ELF-1 (cell line): ENCODE measurements around the gene PAQR4.

Experiments
- DNase-seq: peaks from one replicate; pipeline ENCODE4 v3.0.0-alpha.2; 2016; ENCODE audit warnings: low read depth, low spot score

PAQR4 gene

DNA sequence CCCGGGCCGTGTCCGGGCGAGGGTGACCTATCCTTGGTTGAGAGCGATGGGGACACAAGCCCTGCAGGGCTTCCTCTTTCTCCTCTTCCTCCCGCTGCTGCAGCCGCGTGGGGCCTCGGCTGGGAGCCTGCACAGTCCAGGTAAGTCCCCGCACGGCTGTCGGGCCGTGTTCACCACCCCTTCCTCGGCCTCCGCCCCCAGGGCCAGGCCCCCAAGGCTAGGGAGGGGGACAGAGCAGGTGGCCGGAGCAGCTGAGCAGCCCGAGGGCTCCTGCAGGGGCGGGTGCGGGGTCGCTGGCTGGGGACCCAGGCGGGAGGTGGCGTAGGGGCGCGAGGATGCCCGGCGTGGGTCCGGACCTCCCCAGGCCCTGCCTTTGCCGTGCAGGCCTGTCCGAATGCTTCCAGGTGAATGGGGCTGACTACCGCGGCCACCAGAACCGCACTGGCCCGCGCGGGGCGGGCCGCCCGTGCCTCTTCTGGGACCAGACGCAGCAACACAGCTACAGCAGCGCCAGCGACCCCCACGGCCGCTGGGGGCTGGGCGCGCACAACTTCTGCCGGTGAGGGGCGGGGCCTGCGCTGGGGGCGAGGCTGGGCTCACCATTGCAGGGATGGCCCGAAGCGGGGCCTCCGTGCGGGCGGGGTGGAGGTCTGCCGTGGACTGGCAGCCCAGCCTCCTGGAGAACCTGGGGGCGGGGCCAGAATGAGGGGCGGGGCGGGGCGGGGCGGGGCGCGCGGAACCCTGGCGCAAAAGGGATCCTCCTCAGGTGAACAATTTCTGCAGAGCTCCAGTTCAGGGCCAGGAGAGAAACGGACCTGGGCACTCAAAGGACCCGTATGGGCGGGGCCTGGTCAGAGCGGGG lies 4.4 kb upstream of the PAQR4 start:
- DNase-seq: peak; percentile 94

DNA sequence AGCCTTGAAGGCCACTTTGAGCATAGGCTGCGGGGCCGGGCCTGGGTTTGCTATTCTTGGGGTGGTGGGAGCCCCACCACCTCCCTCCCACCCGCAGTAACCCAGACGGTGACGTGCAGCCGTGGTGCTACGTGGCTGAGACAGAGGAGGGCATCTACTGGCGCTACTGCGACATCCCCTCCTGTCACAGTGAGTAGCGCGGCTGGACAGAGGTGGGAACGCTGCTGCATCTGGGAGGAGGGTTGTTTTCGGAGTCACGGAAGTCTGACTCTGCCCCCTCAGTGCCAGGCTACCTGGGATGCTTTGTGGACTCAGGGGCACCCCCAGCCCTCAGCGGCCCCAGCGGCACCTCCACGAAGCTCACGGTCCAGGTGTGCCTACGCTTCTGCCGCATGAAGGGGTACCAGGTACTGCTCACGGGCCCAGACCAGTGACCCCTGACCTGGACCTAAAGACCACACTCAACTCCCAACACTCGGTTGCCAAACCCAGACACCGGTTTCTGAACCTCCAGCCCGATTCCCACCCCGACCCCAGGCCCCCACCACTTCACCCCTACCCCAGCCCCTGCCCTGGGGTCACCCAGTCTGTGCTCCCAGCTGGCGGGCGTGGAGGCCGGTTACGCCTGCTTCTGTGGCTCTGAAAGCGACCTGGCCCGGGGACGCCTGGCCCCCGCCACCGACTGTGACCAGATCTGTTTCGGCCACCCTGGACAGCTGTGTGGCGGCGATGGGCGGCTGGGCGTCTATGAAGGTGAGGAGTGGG lies 2.9 kb upstream of the PAQR4 start:
- DNase-seq: no peak

DNA sequence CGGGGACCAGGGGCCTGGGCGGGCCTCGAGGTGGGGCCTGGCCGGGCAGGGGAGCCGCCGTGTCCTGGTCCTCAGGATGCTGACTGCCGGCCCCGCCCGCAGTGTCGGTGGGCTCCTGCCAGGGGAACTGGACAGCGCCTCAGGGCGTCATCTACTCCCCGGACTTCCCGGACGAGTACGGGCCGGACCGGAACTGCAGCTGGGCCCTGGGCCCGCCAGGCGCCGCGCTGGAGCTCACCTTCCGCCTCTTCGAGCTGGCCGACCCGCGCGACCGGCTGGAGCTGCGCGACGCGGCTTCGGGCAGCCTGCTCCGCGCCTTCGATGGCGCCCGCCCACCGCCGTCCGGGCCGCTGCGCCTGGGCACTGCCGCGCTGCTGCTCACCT lies 2.3 kb upstream of the PAQR4 start:
- DNase-seq: no peak

DNA sequence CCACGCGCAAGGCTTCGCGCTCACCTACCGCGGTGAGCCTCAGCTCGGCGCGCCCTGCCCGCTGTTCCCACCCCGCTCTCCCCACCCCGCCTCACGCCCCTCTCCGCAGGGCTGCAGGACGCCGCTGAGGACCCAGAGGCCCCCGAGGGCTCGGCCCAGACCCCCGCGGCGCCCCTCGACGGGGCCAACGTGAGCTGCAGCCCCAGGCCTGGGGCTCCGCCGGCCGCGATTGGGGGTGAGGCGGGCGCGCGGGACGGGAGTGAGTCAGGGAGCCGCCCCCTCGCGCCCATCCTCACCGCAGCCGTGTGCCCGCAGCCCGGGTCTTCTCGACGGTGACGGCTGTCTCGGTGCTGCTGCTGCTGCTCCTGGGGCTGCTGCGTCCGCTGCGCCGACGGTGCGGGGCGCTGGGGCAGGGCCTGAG lies 1.9 kb upstream of the PAQR4 start:
- DNase-seq: no peak

DNA sequence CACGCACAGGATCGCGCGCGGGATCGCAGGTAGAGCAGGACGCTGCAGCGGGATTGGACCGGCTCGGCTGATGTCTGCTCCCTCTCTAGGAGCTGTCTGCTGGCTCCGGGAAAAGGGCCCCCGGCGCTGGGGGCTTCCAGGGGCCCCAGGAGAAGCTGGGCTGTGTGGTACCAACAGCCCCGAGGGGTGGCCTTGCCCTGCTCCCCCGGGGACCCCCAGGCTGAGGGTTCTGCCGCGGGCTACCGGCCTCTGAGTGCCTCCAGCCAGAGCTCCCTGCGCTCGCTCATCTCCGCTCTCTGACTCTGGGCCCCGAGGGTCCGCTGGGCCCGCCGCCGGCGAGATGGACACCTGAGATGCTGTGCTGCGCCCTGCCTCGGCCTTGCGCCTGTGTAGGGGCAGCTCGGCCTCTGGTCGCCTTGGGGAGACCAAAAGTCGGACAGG lies 1.4 kb upstream of the PAQR4 start:
- no peak for DNase-seq

DNA sequence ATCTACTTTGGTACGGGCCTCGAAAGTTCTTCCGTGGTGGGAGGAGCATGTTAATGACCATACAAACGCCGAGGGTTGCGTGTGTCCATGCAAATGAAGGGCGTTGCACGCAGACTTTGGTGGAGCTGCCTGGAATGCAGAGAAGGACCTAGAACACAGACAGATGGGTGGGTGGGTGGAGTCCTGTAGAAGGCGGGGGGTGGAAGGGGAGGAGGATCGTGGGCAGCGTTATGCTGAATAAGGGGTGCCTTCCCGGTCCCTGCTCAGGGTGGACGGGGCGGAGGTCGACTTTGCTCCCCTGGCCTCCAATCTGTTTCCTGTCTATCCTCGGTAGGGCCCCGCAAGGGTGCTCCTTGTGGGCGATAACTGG lies 795 bp upstream of the PAQR4 start:
- no peak for DNase-seq

DNA sequence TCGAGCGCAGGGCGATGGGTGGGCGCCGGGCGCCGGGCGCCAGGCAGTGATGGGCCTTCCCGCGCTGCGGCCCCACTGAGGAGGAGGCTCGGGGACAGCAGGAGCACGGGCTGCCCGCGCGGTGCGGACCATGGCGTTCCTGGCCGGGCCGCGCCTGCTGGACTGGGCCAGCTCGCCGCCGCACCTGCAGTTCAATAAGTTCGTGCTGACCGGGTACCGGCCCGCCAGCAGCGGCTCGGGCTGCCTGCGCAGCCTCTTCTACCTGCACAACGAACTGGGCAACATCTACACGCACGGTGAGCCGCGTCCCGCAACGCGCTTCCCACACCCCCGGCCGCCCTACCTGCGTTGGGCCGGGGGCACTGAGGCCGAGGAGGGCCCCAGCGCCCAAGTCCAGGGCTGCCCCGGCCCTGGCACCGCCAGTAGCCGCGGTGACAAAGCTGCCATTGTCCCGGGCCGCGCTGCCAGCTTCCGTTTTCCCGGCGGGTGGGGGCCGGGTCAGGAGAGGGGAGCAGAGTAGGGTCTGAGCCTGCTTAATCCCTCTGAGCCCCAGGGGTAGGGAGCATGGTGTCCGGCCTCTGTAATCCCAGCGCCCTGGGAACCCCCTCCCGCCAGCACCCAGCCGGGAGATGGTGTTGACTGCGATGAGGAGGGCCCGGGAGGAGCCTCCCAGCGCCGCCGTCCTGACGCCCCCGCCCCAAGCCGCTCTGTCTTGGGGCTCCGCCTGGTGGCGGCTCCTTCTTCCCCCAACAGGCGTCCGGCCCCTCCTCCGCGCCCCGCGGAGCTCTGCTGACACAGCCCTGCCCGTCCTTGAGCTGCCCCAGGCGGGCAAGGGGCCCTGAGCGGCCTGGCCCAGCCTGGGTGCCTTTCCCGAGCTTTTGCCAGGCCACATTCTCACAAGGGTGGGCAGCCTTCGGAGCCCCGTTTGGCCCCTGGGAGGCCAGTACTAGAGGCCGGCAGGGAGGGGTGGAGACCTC lies 685 bp downstream of the PAQR4 start:
- DNase-seq: peak; percentile 84

DNA sequence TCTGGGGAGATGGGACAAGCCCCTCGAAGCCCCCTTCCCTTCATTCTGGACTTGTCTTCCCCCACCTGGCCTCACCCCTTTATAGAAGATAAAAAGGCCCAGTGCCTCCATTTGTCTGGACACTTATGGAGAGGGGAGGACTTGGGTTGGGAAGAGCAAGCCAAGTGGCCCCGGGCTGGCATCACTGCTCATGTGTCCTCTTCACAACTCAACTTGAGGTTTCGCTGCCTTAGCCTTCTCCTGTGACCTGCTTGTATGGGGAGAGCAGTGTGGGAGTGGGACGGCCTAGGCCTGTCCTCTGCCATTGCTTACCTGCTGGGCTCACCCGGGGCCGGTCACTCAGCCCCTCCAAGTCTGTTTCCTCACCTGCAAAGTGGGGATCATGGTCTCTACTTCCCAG lies 1.4 kb downstream of the PAQR4 start:
- DNase-seq: no peak

DNA sequence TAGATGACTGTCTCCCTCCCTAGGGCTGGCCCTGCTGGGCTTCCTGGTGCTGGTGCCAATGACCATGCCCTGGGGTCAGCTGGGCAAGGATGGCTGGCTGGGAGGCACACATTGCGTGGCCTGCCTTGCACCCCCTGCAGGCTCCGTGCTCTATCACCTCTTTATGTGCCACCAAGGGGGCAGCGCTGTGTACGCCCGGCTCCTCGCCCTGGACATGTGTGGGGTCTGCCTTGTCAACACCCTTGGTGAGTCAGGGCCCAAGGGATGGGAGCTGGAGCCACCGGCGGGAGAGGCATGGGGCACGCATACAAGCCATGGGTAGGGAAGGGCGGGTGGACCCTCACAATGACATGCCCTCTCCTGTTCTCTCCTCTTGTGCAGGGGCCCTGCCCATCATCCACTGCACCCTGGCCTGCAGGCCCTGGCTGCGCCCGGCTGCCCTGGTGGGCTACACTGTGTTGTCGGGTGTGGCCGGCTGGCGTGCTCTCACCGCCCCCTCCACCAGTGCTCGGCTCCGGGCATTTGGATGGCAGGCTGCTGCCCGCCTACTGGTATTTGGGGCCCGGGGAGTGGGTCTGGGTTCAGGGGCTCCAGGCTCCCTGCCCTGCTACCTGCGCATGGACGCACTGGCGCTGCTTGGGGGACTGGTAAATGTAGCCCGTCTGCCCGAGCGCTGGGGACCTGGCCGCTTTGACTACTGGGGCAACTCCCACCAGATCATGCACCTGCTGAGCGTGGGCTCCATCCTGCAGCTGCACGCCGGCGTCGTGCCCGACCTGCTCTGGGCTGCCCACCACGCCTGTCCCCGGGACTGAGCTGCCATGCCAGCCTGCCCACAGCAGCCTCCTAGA lies 2.2 kb downstream of the PAQR4 start:
- DNase-seq: no peak

DNA sequence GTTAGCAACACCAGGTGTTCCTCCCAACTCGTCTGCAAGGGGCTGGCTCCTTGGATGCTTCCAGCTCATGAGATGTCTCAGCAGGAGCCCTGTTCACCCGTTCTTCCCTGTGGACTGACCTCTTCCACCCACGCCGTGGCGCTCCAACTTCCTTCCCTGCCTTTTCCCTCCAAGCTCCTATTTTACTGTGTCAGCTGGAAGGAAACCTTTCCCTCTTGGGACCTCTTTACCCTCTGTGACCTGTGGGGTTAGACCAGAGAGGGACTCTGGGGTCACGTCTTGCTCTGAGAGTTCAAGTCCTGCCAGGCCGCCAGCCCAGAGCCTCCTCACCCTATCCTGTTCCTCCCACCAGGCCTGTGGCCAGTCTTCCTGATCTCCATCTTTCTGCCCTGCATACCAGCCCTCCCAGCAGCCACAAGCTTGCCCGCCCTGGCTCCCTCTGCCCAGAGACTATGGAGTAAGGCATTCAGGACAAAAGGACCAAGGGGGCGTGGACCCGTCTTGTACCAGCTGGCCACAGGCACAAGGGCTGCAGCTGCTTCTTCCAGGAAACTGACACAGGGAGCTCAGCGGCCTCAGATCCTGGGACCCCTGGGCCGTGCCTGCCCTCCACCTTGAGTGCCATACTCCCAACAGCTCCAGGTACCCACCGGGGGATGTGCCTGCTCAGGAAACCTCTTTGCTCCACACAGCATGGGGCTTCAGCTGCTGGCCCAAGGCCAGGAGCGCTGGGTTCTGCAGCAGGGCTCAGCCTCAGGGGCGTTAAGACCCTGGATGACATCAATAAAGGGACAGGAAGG lies 3.0 kb downstream of the PAQR4 start:
- no peak for DNase-seq

DNA sequence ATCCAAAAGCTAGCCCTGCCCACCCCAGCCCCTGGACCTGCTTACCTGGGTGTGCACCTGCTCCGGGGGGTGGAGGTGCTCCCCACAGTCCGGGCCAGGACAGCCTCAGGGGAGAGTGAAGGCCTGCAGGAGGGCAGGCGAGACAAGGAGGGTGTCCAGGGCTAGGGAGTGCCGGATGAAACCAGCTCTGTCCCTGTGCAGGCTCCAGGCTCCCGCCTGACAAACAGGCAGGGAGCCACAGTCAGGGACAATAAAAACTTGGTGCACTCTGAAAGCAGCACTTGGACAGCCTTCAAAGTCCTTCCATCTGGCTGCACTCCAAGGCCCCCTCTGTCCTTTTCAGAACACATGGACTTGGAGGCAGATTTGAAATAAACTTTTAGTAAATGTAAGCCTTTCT lies 3.9 kb downstream of the PAQR4 start:
- no peak for DNase-seq

DNA sequence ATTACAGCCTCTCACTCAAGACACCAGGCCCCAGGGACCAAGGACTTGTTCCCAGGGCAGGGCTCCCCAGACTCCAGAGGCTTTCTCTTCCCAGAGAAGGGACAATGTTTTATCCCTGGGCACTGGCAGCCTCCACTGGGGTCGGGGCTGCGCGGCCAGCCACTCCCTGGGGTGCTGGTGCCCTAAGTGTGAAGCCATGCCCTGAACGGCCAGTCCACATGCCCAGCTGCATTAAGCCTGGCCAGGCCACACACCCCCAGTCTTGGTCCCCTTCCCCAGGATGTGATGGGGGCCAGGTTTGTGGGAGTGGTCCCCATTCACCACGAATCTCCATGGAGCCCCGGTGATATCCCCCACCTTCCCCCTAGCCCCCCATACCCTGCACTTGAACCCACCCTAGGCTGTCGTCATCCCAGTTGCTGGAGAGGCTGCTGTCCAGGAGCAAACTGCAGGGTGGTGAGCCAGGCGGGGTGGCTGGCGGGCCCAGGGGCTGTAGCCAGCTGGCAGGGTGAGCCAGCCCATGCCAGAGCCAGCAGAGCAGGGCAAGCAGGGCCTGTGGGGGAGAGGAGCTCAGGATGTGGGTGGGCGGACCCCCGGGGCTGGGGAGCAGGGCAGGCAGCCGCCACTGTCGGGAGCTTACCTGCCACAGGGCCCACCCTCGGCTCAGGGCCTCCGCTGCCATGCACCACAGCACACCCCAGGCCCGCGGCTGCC lies 4.6 kb downstream of the PAQR4 start:
- DNase-seq: no peak

DNA sequence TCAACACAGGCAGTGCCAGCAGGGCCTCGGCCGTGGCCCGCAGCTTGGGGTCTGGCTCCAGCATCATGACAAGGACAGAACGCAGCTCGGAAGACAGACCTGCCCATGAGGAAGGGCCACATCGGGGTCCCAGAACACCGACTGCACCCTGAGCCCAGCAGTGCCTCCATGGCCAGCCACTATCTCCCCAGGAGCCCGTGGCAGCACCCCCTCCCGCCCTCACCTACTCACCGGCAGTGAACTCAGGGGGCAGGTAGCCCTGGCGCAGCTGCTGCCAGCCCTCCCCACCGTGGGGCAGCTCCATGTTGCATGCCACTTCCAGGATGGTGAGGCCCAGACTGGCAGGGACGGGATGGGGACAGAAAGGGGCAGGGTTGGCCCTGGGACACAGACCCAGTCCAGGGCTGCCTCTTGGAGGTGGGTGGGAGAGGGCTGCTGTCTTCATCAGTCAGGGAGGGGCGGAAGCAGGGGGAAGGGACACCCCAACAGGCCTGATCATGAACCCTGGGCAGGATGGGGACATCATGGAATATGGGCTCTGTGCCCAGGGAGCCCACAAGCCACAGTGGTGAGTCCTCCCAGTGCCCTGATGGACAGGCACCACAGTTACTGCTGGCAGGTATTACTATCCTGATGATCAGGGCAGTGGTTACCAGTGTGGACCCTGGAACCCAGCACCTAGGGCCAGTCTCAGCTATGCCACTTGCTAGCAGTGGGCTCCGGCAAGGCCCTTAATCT lies 5.3 kb downstream of the PAQR4 start:
- no peak for DNase-seq

DNA sequence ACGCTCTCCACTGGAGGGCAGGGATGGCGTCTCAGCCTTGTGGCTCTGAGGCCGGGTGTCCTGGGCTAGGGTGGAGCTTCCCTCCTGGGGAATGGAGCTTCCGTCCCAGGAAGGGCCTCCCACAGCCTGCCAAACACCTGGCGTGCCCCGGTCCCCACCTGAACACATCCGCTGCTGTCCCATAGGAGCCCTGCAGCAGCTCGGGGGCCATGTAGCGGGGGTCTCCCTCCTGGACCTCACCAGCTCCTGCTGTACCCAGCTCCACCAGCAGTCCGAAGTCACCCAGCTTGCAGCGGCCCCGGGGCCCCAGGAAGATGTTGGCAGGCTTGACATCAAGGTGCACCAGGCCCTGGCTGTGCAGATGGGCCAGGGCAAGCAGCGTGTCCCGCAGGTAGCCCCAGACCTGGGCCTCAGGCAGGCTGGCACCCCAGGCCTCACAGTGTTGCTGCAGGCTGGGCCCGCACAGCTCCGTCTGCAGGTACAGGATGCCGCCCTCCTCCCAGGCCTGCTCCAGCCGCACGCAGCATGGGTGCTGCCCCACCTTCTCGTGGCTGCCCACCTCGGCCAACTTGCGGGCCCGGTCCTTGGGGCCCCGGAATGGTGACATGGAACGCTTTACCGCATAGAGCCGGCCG lies 6.1 kb downstream of the PAQR4 start:
- no peak for DNase-seq

DNA sequence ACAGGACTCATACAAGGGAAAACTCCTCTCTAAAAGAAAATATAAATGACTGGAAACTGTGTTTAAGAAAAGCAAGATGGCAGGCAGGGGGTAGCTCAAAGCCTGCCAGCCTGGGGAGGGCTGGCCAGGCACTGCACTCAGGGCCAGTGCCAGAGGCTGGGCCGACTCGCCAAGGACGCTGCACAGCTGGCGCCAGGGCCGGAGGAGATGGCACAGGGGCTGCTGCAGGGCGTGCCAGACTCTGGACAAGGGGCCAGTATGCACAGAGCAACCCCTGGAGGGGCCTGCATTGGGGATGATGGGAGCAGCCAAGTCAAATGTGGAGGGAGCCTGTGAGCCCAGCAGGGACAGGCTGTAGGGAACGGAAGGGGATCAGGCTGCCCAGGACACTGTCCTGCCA lies 7.1 kb downstream of the PAQR4 start:
- no peak for DNase-seq

DNA sequence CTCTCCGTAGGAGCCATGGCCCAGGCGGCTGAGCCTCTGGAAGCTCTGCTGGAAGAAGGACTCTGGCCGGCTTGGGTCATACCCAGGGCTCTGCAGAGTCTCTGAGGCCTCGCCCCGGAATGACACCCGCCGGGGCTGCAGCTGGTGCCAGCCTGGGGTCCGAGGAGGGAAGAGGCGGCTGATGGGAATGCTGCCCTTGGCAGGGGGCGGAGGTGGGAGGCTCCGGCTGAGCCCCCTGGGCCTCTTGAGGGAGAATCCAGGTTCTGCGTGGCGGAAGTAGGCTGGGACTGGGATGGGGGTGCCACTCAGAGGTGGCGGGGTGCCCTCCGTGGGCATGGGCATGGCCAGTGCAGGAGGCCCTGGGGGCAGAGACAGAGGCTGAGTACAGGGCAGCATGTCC lies 7.5 kb downstream of the PAQR4 start:
- DNase-seq: no peak

DNA sequence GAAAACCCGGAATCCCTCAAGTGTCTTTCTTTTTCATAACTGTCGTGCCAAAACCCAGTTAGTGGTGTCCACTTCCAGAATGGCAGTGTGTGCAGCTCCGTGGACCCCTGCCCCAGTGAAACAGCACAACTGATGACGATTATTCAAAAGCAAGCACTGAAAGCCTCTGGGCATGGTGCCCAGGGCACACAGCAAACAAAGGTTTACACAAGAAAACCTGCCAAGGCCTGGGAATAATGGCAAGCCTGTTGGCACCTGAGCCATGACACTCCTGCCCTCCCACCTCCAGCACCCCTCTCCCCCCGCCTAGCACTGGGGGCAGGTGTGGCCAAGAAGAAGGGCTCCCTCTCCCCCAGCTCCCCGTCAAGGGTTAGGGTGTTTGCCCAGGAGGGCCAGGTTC lies 8.3 kb downstream of the PAQR4 start:
- no peak for DNase-seq

DNA sequence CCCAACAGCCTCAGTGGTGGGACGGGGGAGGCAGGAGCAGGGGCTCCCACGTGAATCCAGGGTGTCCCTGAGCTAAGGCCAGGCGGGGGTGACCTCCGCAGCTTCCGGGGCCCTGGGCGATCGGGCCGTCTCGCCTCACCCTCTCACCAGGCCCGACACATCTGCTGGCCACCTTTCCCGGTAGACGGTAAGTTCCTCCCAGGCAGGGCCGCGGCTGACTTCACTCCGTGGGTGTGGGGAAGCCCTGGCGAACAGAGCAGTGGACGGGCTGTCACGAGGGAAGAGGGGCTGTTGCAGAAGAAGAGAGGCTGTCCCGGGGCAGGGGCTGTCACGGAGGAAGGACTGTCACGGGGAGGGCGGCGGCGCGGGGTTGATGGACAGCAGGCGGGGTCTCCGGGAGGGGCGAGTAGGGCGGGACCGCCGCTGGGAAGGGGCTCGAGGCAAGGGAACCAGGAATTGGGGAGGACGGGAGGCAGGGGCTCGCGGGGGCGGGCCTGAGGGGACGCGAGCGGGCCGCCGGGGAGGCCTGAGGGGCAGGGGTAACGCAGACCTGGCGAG lies 10.6 kb downstream of the PAQR4 start:
- DNase-seq: peak; percentile 34
